ENCODE results near the gene EYS. TPM values are rescaled to one million over a fixed set of nuclear protein-coding genes. Genes with fewer than 3 reads are reported as not detected.

The EYS gene
- total RNA-seq, 1 experiment from 2014 or later, result not detected

DNA sequence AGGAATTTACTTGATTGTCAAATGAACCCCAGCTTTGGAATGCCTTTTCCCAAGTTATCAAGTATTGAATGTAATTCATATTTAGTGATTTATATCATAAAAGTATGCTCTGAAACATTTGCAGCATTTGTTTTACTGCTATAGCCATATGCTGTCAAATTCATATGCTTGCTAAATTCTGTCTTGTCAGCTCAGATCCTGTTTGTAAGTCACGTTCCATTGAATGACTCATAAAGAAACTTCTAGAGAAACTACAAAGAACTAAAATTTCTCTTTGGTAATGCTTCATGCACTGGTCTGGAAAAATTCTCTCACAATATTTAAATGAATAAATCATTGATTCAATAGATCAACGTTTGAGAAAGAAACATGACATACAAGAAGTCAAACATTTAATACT, 1625.6 kb downstream of the EYS start:
- Histone ChIP-seq H3K4me1 (ENCODE audit: insufficient read depth, low read length) (no peaks in the 10 kb centered on the region), H4K5ac (ENCODE audit: insufficient read length, low read depth, low read length) (no peak overlapping the region), H3K9me3 (ENCODE audit: control insufficient read depth, low read depth, low read length) (no peaks in the 10 kb centered on the region), H3K27me3 (ENCODE audit: insufficient read depth, low read length) (no peaks in the 10 kb centered on the region), H2BK12ac (ENCODE audit: insufficient read length, low read depth, low read length) (no peak overlapping the region), H4K91ac (ENCODE audit: insufficient read length, low read depth, low read length) (no peak overlapping the region), H3K56ac (ENCODE audit: insufficient read length, low read depth, low read length) (no peak overlapping the region), H3K79me1 (ENCODE audit: insufficient read depth, low read depth, low read length, poor library complexity, severe bottlenecking) (no peaks in the 10 kb centered on the region), H4K20me1 (ENCODE audit: control insufficient read depth, insufficient read depth, insufficient read length) (no peaks in the 10 kb centered on the region), H3T11ph (ENCODE audit: low read length) (no peak overlapping the region), H3K23ac (ENCODE audit: insufficient read length, low read depth, low read length) (no peak overlapping the region), H2BK20ac (ENCODE audit: low read depth, low read length, poor library complexity, severe bottlenecking) (no peak overlapping the region), H3K79me2 (ENCODE audit: insufficient read depth, low read length) (no peaks in the 10 kb centered on the region), H2BK15ac (ENCODE audit: low read depth, low read length) (no peak overlapping the region), H3K23me2 (ENCODE audit: insufficient read length, low read depth, low read length, poor library complexity, severe bottlenecking) (no peaks in the 10 kb centered on the region), H4K8ac (replicated peaks; ENCODE audit: insufficient read length, low read depth, low read length) (no peak overlapping the region), H2BK5ac (ENCODE audit: insufficient read length, low read length) (no peak overlapping the region), H3K4ac (ENCODE audit: low read depth, low read length) (no peak overlapping the region), H2BK120ac (ENCODE audit: low read depth, low read length, poor library complexity, severe bottlenecking) (no peak overlapping the region), H3K4me2 (ENCODE audit: insufficient read depth, insufficient read length, low read length) (no peak overlapping the region), H3K14ac (ENCODE audit: insufficient read depth, low read length) (no peak overlapping the region), H3K18ac (ENCODE audit: insufficient read length, low read depth, low read length) (no peak overlapping the region), H3K9ac (ENCODE audit: extremely low read depth, insufficient read length, low read length) (no peak overlapping the region), H2AFZ (ENCODE audit: low read length) (no peak overlapping the region), H3K27ac (ENCODE audit: insufficient read length, low read depth, low read length) (no peak overlapping the region), H2AK5ac (ENCODE audit: insufficient read length, low read length) (no peak overlapping the region)
- no peak overlapping the region for H3K4me3 Mint-ChIP-seq
- DNase-seq, result no peak
- H3K4me1 Mint-ChIP-seq, result no peaks in the 10 kb centered on the region
- H3K9me3 Mint-ChIP-seq, result no peaks in the 10 kb centered on the region
- H3K36me3 Mint-ChIP-seq (ENCODE audit: insufficient read depth in 1 of 3, low read depth in 3 of 3), result no peaks in the 10 kb centered on the region
- no peak overlapping the region for H3K27ac Mint-ChIP-seq
- no CpG with 5 or more reads among the region's 2 CpGs for WGBS (ENCODE audit: extremely low coverage, insufficient read length, low lambda C conversion rate)
- no peaks in the 10 kb centered on the region for H3K27me3 Mint-ChIP-seq (ENCODE audit: low read depth)
- TF ChIP-seq CTCF (conservative IDR thresholded peaks at IDR 0.05), result no peak
